ENCODE results near the gene APEH. TPM values are rescaled to one million over a fixed set of nuclear protein-coding genes. Genes with fewer than 3 reads are reported as not detected.

APEH gene
- total RNA-seq, 2 donors from 2014 or later, result 84.4 to 116 TPM

- Histone ChIP-seq H3K36me3 (peaks cover 0 to 4% of the 10 kb centered on the region in 2 donors), H3K9me3 (no peaks in the 10 kb centered on the region), H3K27ac (no peak overlapping the region), H3K4me3 (no peak overlapping the region), H3K27me3 (replicated peaks; ENCODE audit: insufficient read depth) (no peaks in the 10 kb centered on the region), H3K4me1 (replicated peaks) (no peaks in the 10 kb centered on the region)
- no peak for DNase-seq (ENCODE audit: low spot score)
- TF ChIP-seq POLR2AphosphoS5 (IDR thresholded peaks at IDR 0.05), result no peak
- no peak for TF ChIP-seq CTCF (IDR thresholded peaks at IDR 0.05)
- no peak for TF ChIP-seq POLR2A (IDR thresholded peaks at IDR 0.05)
- 78% methylated on average over 9 of the region's 9 CpGs for WGBS
- intact Hi-C loops (cut with DNase I), result no loop called here
Observed at GRCh38 chr3:49706456-49707112, 32.4 kb downstream of the APEH start.

- no peak overlapping the region for H3K4me3 ChIP-seq
- H3K9me3 ChIP-seq, result no peaks in the 10 kb centered on the region
- no peaks in the 10 kb centered on the region for H3K27me3 ChIP-seq (replicated peaks; ENCODE audit: insufficient read depth)
- no peak for DNase-seq (ENCODE audit: low spot score)
- H3K36me3 ChIP-seq, result peaks cover 0 to 4% of the 10 kb centered on the region in 2 donors
- H3K4me1 ChIP-seq (replicated peaks), result no peaks in the 10 kb centered on the region
- no peak for TF ChIP-seq POLR2AphosphoS5 (IDR thresholded peaks at IDR 0.05)
- TF ChIP-seq CTCF (IDR thresholded peaks at IDR 0.05), result no peak
- TF ChIP-seq POLR2A (IDR thresholded peaks at IDR 0.05), result no peak
- intact Hi-C loops (cut with DNase I), result no loop called here
- no peak overlapping the region for H3K27ac ChIP-seq
- WGBS, result 75% methylated on average over 4 of the region's 4 CpGs
Observed at GRCh38 chr3:49707113-49707480, 32.9 kb downstream of the APEH start.

GRCh38 chr3:49709852-49710251 is 35.7 kb downstream of the APEH start:
- intact Hi-C loops (cut with DNase I), result no loop called here
- H3K36me3 ChIP-seq, result peaks cover 0 to 4% of the 10 kb centered on the region in 2 donors
- H3K4me1 ChIP-seq (replicated peaks), result no peaks in the 10 kb centered on the region
- TF ChIP-seq CTCF (IDR thresholded peaks at IDR 0.05) (no peak), POLR2A (IDR thresholded peaks at IDR 0.05) (no peak), POLR2AphosphoS5 (IDR thresholded peaks at IDR 0.05) (no peak)
- WGBS, result 96% methylated on average over 8 of the region's 8 CpGs
- no peak overlapping the region for H3K4me3 ChIP-seq
- no peaks in the 10 kb centered on the region for H3K9me3 ChIP-seq
- H3K27ac ChIP-seq, result no peak overlapping the region
- DNase-seq (ENCODE audit: low spot score), result no peak
- H3K27me3 ChIP-seq (replicated peaks; ENCODE audit: insufficient read depth), result no peaks in the 10 kb centered on the region

GRCh38 chr3:49711489-49711888 is 37.3 kb downstream of the APEH start:
- no peak for TF ChIP-seq CTCF (IDR thresholded peaks at IDR 0.05)
- no peak for TF ChIP-seq POLR2A (IDR thresholded peaks at IDR 0.05)
- TF ChIP-seq POLR2AphosphoS5 (IDR thresholded peaks at IDR 0.05), result no peak
- DNase-seq (ENCODE audit: low spot score), result no peak
- no peaks in the 10 kb centered on the region for H3K4me1 ChIP-seq (replicated peaks)
- no peaks in the 10 kb centered on the region for H3K36me3 ChIP-seq
- H3K9me3 ChIP-seq, result no peaks in the 10 kb centered on the region
- no peak overlapping the region for H3K27ac ChIP-seq
- intact Hi-C loops (cut with DNase I), result no loop called here
- H3K4me3 ChIP-seq, result no peak overlapping the region
- no peaks in the 10 kb centered on the region for H3K27me3 ChIP-seq (replicated peaks; ENCODE audit: insufficient read depth)
- 93% methylated on average over 5 of the region's 5 CpGs for WGBS

GRCh38 chr3:49712166-49712565 is 38.0 kb downstream of the APEH start:
- DNase-seq (ENCODE audit: low spot score), result no peak
- intact Hi-C loops (cut with DNase I), result no loop called here
- no peaks in the 10 kb centered on the region for H3K9me3 ChIP-seq
- H3K36me3 ChIP-seq, result no peaks in the 10 kb centered on the region
- WGBS, result 96% methylated on average over 11 of the region's 11 CpGs
- H3K27ac ChIP-seq, result no peak overlapping the region
- TF ChIP-seq POLR2A (IDR thresholded peaks at IDR 0.05) (no peak), POLR2AphosphoS5 (IDR thresholded peaks at IDR 0.05) (no peak), CTCF (IDR thresholded peaks at IDR 0.05) (no peak)
- no peaks in the 10 kb centered on the region for H3K4me1 ChIP-seq (replicated peaks)
- no peak overlapping the region for H3K4me3 ChIP-seq
- H3K27me3 ChIP-seq (replicated peaks; ENCODE audit: insufficient read depth), result no peaks in the 10 kb centered on the region

Measured in prostate gland (tissue), 2 donors.